GM06990 (cell line): ENCODE measurements around the gene HPSE.

Experiments used
- DNase-seq: peaks from one replicate; pipeline ENCODE4 v3.0.0-alpha.2; 2011; ENCODE audit not compliant: insufficient read length; ENCODE audit errors: extremely low read depth
- H3K27me3 ChIP-seq: replicated peaks from 2 replicates; pipeline ENCODE4 v1.6.0; 2011; ENCODE audit warnings: low read length; ENCODE audit not compliant: control insufficient read depth, insufficient read depth
- H3K36me3 ChIP-seq: 2 replicates; pipeline ENCODE4 v1.5.1; 2011; ENCODE audit warnings: low read length; ENCODE audit not compliant: control insufficient read depth, insufficient read depth
- H3K4me3 ChIP-seq: replicated peaks from 2 replicates; pipeline ENCODE4 v1.5.1; 2011; ENCODE audit warnings: low read depth, mild to moderate bottlenecking, control low read depth, low read length
- CTCF ChIP-seq: IDR thresholded peaks from 2 replicates; pipeline ENCODE4 v1.5.1; 2011; ENCODE audit warnings: low read length, control low read depth, mild to moderate bottlenecking, inconsistent platforms; ENCODE audit not compliant: insufficient read depth, poor library complexity, severe bottlenecking

Gene HPSE

GRCh38 chr4:83334425-83335241 lies at the start of gene HPSE:
Gene HPSE, minus strand, starts transcription at chr4:83334848. Its CDS starts 66 bp downstream, at chr4:83334782.
- peak; percentile 60 for DNase-seq
- no peak for TF ChIP-seq CTCF
- peak within 1 kb of the TSS; percentile 60 for H3K4me3 ChIP-seq
- no peaks in the 10 kb centered on the region; the same call in none of the 2 replicates for H3K27me3 ChIP-seq
- H3K36me3 ChIP-seq = no peaks in the 10 kb centered on the region

- no peak for TF ChIP-seq CTCF
- Histone ChIP-seq H3K36me3 (no peaks in the 10 kb centered on the region), H3K27me3 (no peaks in the 10 kb centered on the region), H3K4me3 (no peak overlapping the region)
- DNase-seq = no peak
Measured at GRCh38 chr4:83382850-83383249, 48.2 kb upstream of the HPSE start.

- TF ChIP-seq CTCF = no peak
- Histone ChIP-seq H3K4me3 (no peak overlapping the region), H3K36me3 (no peaks in the 10 kb centered on the region), H3K27me3 (no peaks in the 10 kb centered on the region)
- DNase-seq = no peak
Measured at GRCh38 chr4:83381173-83381572, 46.5 kb upstream of the HPSE start.

GRCh38 chr4:83378419-83378818 lies 43.8 kb upstream of the HPSE start:
- peak; percentile 19 for DNase-seq
- no peaks in the 10 kb centered on the region for H3K27me3 ChIP-seq
- no peak overlapping the region for H3K4me3 ChIP-seq
- no peak for TF ChIP-seq CTCF
- H3K36me3 ChIP-seq = no peaks in the 10 kb centered on the region

GRCh38 chr4:83372931-83373330 lies 38.3 kb upstream of the HPSE start:
- Histone ChIP-seq H3K27me3 (no peaks in the 10 kb centered on the region), H3K36me3 (no peaks in the 10 kb centered on the region), H3K4me3 (no peak overlapping the region)
- no peak for TF ChIP-seq CTCF
- DNase-seq = no peak
